Smooth muscle cell (in vitro differentiated cells): ENCODE results near the gene IFT43. TPM values are rescaled to one million over a fixed set of nuclear protein-coding genes. Genes with fewer than 3 reads are reported as not detected.

Experiments used
- DNase-seq: peaks from one replicate; lab custom pipeline; 2025; ENCODE audit not compliant: unreplicated experiment; lab: John Stamatoyannopoulos, UW
- H2AFZ ChIP-seq: fragments of 200-600 bp; sonication (generic); 2 replicates; pipeline ENCODE4 v1.6.0; 2016; ENCODE audit warnings: antibody characterized with exemption, low read depth, mild to moderate bottlenecking
- H3F3A ChIP-seq: fragments of 200-600 bp; sonication (generic); 2 replicates; pipeline ENCODE4 v1.6.0; 2017; ENCODE audit warnings: antibody characterized with exemption, low read depth
- H3K27ac ChIP-seq: fragments of 200-600 bp; sonication (generic); 2 replicates; pipeline ENCODE4 v1.5.1; 2016; ENCODE audit warnings: low read depth, mild to moderate bottlenecking
- H3K27me3 ChIP-seq: fragments of 200-600 bp; sonication (generic); 2 replicates; pipeline ENCODE4 v1.6.1; 2016; ENCODE audit warnings: low read depth, mild to moderate bottlenecking
- H3K36me3 ChIP-seq: fragments of 200-600 bp; sonication (generic); 2 replicates; pipeline ENCODE4 v1.5.1; 2016; ENCODE audit warnings: low read depth
- H3K4me1 ChIP-seq: fragments of 200-600 bp; sonication (generic); 2 replicates; pipeline ENCODE4 v1.5.1; 2016; ENCODE audit warnings: low read depth
- H3K4me2 ChIP-seq: fragments of 200-600 bp; sonication (generic); 2 replicates; pipeline ENCODE4 v1.6.0; 2016; ENCODE audit warnings: mild to moderate bottlenecking
- H3K4me3 ChIP-seq: fragments of 200-600 bp; sonication (generic); 2 replicates; pipeline ENCODE4 v1.5.1; 2016; ENCODE audit warnings: mild to moderate bottlenecking
- H3K79me2 ChIP-seq: fragments of 200-600 bp; sonication (generic); 2 replicates; pipeline ENCODE4 v1.6.0; 2016; ENCODE audit warnings: low read depth, mild to moderate bottlenecking
- H3K9ac ChIP-seq: fragments of 200-600 bp; sonication (generic); 2 replicates; pipeline ENCODE4 v1.6.0; 2016; ENCODE audit warnings: low read depth
- H3K9me3 ChIP-seq: fragments of 200-600 bp; sonication (generic); replicated peaks from 2 replicates; pipeline ENCODE4 v1.5.1; 2016; ENCODE audit warnings: low read depth
- H4K20me1 ChIP-seq: fragments of 200-600 bp; sonication (generic); 2 replicates; pipeline ENCODE4 v1.6.0; 2016; ENCODE audit warnings: low read depth
- CTCF ChIP-seq: fragments of 200-600 bp; sonication (generic); IDR thresholded peaks from 2 replicates; pipeline ENCODE4 v1.5.1; 2017; ENCODE audit warnings: borderline replicate concordance, mild to moderate bottlenecking, antibody characterized with exemption; ENCODE audit not compliant: insufficient read depth, poor library complexity, severe bottlenecking
- WGBS: methylation state at CpG from one replicate; pipeline ENCODE4 v1.1.7; 2016; ENCODE audit warnings: low lambda C conversion rate; 5-methylcytosine and 5-hydroxymethylcytosine counted together
- polyA plus RNA-seq: library from polyadenylated mRNA; unstranded; fragments of >200 nt; fragmentation: Nextera tagmentation; extraction: Ambion mirVana; gene quantifications from 2 replicates; pipeline ENCODE4 v1.2.1, GENCODE V29; 2016
- total RNA-seq: library from RNA; depleted of rRNA; stranded (reverse); fragments of >200 nt; gene quantifications from 2 replicates; pipeline ENCODE4 v1.2.3, GENCODE V29; 2014

The IFT43 gene
- total and polyA plus RNA-seq, 2 experiments from 2014 or later: 46.9 to 63.0 TPM

GRCh38 chr14:75990297-75990696 is 4.7 kb downstream of the IFT43 start:
- Histone ChIP-seq H3K27ac (no peak overlapping the region), H4K20me1 (peaks cover 5% of the 10 kb centered on the region), H3K9ac (no peak overlapping the region), H3K4me2 (no peak overlapping the region), H3K9me3 (no peaks in the 10 kb centered on the region), H3K4me1 (peaks cover 6% of the 10 kb centered on the region), H2AFZ (no peak overlapping the region), H3K36me3 (peaks cover 2% of the 10 kb centered on the region), H3F3A (no peaks in the 10 kb centered on the region), H3K27me3 (no peaks in the 10 kb centered on the region), H3K4me3 (no peak overlapping the region), H3K79me2 (peaks cover 12% of the 10 kb centered on the region)
- DNase-seq: no peak
- TF ChIP-seq CTCF: no peak
- WGBS: 97% methylated on average over 4 of the region's 4 CpGs

- 75% methylated on average over 4 of the region's 4 CpGs for WGBS
- H3K9ac ChIP-seq: no peak overlapping the region
- no peak overlapping the region for H3K4me3 ChIP-seq
- H3K4me1 ChIP-seq: peaks cover under 1% of the 10 kb centered on the region
- no peaks in the 10 kb centered on the region for H3K27me3 ChIP-seq
- H3K36me3 ChIP-seq: peaks cover 2% of the 10 kb centered on the region
- no peak for TF ChIP-seq CTCF
- no peak for DNase-seq
- H3K4me2 ChIP-seq: no peak overlapping the region
- H4K20me1 ChIP-seq: peaks cover 18% of the 10 kb centered on the region
- H3F3A ChIP-seq: no peaks in the 10 kb centered on the region
- no peak overlapping the region for H2AFZ ChIP-seq
- H3K9me3 ChIP-seq: no peaks in the 10 kb centered on the region
- no peak overlapping the region for H3K27ac ChIP-seq
- peaks cover 5% of the 10 kb centered on the region for H3K79me2 ChIP-seq
These were observed 6.2 kb downstream of the IFT43 start for GRCh38 chr14:75991753-75992152.

- WGBS: 93% methylated on average over 1 of the region's 1 CpG
- Histone ChIP-seq H3K9me3 (no peaks in the 10 kb centered on the region), H2AFZ (no peak overlapping the region)
These were observed 8.0 kb downstream of the IFT43 start for GRCh38 chr14:75993567-75994041.

More at GRCh38 chr14:75993567-75994041, 8.0 kb downstream of the IFT43 start:
- no peak for TF ChIP-seq CTCF
- Histone ChIP-seq H3F3A (no peaks in the 10 kb centered on the region), H4K20me1 (peaks cover 26% of the 10 kb centered on the region), H3K4me2 (no peak overlapping the region), H3K4me3 (no peak overlapping the region), H3K79me2 (no peaks in the 10 kb centered on the region), H3K27me3 (no peaks in the 10 kb centered on the region), H3K36me3 (peaks cover 7% of the 10 kb centered on the region), H3K27ac (no peak overlapping the region), H3K9ac (no peak overlapping the region), H3K4me1 (no peaks in the 10 kb centered on the region)
- no peak for DNase-seq
